KOPT-K1 (cell line): ENCODE measurements around the gene NELL1.

Experiments used
- H3K27ac ChIP-seq: fragments of 200-600 bp; sonication (generic); 2 replicates; pipeline ENCODE4 v1.5.1; 2016; ENCODE audit warnings: antibody characterized with exemption, mild to moderate bottlenecking, low read depth, low read length; ENCODE audit not compliant: poor library complexity, severe bottlenecking
- H3K36me3 ChIP-seq: fragments of 200-600 bp; sonication (generic); 2 replicates; pipeline ENCODE4 v1.5.1; 2017; ENCODE audit warnings: antibody characterized with exemption, mild to moderate bottlenecking, low read length, moderate library complexity; ENCODE audit not compliant: insufficient read depth
- H3K9me3 ChIP-seq: fragments of 200-600 bp; sonication (generic); 2 replicates; pipeline ENCODE4 v1.5.1; 2017; ENCODE audit warnings: antibody characterized with exemption, low read length, mild to moderate bottlenecking; ENCODE audit not compliant: insufficient read depth, poor library complexity, severe bottlenecking

The NELL1 gene

GRCh38 chr11:20707876-20708275 lies 38.5 kb downstream of the NELL1 start:
- H3K9me3 ChIP-seq, result no peaks in the 10 kb centered on the region
- H3K36me3 ChIP-seq, result no peaks in the 10 kb centered on the region
- H3K27ac ChIP-seq, result no peak overlapping the region

DNA sequence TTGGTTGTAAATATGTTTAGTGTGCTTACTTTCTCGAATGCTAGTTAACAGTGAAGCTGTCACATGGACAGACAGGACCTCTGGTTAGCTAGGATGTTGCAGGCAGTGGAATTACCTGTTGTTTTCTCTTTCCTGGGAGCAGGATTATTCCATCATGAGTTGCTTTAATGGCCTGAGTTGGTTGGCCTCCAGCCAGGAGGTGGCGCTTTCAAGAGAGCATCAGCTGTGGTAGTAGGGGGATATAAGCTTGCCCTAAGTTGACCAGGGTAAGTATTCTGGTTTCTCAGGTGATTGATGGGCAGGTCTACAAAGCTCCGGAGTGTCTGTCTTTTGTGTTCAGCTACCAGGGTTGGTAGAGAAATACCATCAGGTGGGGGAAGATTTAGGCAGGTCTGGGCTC lies 43.5 kb downstream of the NELL1 start:
- H3K9me3 ChIP-seq, result no peaks in the 10 kb centered on the region
- no peaks in the 10 kb centered on the region for H3K36me3 ChIP-seq
- H3K27ac ChIP-seq, result no peak overlapping the region

- H3K27ac ChIP-seq, result no peak overlapping the region
- no peaks in the 10 kb centered on the region for H3K36me3 ChIP-seq
- no peaks in the 10 kb centered on the region for H3K9me3 ChIP-seq
These were observed 46.1 kb downstream of the NELL1 start for GRCh38 chr11:20715464-20715863.

GRCh38 chr11:20715931-20716330 lies 46.5 kb downstream of the NELL1 start:
- Histone ChIP-seq H3K27ac (no peak overlapping the region), H3K9me3 (no peaks in the 10 kb centered on the region), H3K36me3 (no peaks in the 10 kb centered on the region)

GRCh38 chr11:20719821-20720220 lies 50.4 kb downstream of the NELL1 start:
- no peak overlapping the region for H3K27ac ChIP-seq
- H3K9me3 ChIP-seq, result no peaks in the 10 kb centered on the region
- H3K36me3 ChIP-seq, result no peaks in the 10 kb centered on the region

- H3K9me3 ChIP-seq, result no peaks in the 10 kb centered on the region
- no peaks in the 10 kb centered on the region for H3K36me3 ChIP-seq
- no peak overlapping the region for H3K27ac ChIP-seq
These were observed 54.0 kb downstream of the NELL1 start for GRCh38 chr11:20723366-20723765.

- Histone ChIP-seq H3K27ac (no peak overlapping the region), H3K36me3 (no peaks in the 10 kb centered on the region), H3K9me3 (no peaks in the 10 kb centered on the region)
These were observed 60.3 kb downstream of the NELL1 start for GRCh38 chr11:20729597-20730105.

DNA sequence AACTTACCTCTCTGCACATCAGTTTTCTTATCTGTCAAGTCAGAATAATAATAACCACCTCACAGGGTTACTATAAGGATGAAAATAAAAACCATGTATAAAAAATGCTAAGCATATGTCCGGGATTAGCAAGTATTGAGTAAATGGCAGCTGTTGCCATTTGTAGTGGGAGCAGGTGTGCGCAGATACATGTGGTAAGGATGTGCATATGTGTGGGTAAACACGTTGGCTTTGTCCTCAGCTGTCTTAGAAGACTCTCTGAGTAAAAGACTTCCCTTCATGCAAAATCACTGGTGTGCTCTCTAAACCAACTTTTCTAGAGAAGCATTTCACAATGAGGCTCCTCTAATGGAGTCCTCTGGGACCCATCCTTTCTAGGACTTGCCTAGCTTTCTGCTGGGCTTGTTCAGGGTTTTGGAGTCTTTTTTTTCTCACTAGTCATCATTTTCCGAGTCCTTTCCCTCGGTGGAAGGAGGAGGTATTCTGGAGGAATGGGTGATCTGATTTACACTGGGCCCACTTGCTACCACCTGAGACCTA lies 62.4 kb downstream of the NELL1 start:
- Histone ChIP-seq H3K36me3 (no peaks in the 10 kb centered on the region), H3K27ac (no peak overlapping the region), H3K9me3 (no peaks in the 10 kb centered on the region)

DNA sequence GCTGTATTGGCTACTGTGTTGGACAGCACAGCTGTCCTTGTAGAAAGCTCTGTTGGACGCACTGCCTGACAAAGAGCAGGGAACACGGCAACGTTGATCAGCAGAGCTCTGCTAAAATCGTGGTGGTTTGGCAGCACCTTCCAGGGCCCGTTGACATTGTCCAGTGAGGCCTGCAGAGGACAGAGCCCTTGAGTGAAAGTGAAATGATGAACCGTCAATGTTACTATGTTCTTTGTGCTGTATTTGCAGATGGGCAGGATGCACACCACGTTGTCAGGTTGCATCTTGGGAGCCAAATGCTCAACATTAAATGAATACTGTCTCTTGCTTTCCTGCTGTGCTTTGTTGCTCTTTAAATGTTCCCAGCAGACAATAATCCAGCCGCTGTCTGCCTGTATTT lies 69.7 kb downstream of the NELL1 start:
- no peak overlapping the region for H3K27ac ChIP-seq
- H3K36me3 ChIP-seq, result no peaks in the 10 kb centered on the region
- no peaks in the 10 kb centered on the region for H3K9me3 ChIP-seq

DNA sequence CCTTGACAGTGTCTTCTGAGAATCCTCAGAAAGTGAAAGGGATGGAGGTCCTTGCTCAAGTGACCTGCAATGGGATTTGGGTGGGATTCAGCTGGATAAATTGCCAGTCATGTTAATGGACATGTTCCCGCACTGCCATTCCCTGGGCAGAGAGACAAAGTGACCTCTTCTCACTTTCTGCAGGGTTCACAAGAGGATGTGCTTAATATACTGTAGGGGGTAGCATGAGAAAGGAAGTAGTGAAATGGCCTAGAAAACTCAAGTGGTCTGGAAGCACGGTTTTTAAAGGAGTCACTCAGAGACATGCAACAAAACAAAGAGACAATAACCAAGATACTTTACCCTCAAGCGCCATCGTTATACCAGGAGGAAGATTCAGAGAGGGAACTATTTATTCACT lies 70.2 kb downstream of the NELL1 start:
- Histone ChIP-seq H3K27ac (no peak overlapping the region), H3K36me3 (no peaks in the 10 kb centered on the region), H3K9me3 (no peaks in the 10 kb centered on the region)

GRCh38 chr11:20754933-20755332 lies 85.5 kb downstream of the NELL1 start:
- H3K9me3 ChIP-seq, result no peaks in the 10 kb centered on the region
- H3K36me3 ChIP-seq, result no peaks in the 10 kb centered on the region
- no peak overlapping the region for H3K27ac ChIP-seq

DNA sequence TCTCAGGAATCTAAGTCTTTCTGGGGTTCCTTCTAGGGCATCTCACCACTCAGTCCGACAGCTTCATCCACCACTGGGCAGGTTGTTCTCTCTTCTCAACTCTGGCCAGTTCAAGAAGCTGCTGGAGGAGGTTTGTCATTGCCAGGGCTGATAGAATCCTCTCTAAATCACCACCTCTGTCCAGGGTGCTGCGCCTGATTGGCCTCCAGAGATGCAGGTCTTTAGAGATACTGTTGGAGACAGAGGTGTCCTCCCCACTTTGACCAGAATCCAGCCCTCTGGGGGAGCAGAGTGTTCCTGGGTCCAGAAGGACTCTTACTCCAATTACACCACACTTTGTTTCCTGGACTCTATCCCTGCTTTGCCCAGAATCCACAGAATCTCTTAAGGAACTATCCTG lies 90.2 kb downstream of the NELL1 start:
- no peaks in the 10 kb centered on the region for H3K9me3 ChIP-seq
- H3K27ac ChIP-seq, result no peak overlapping the region
- no peaks in the 10 kb centered on the region for H3K36me3 ChIP-seq

DNA sequence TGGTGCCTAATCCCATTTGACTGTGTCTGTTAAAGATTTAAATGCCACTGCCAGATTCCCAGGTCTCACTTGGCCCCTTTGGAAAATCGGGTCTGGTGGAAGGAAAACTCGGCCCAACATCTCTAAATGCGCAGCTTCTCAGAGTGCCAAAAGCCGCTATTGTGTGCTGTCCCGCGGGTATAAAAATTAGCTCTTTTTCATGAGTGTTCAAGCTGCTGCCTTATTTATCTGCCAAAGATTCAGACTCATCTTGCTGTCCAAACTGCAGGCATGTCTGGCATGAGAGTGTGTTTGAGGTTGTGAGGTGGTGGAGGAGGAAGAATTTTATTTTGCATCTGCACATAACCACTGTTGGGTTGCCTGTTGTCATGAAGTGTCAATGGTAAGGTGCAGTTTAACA lies 91.4 kb downstream of the NELL1 start:
- Histone ChIP-seq H3K9me3 (no peaks in the 10 kb centered on the region), H3K27ac (no peak overlapping the region), H3K36me3 (no peaks in the 10 kb centered on the region)

GRCh38 chr11:20762116-20762844 lies 92.9 kb downstream of the NELL1 start:
- H3K9me3 ChIP-seq, result no peaks in the 10 kb centered on the region
- no peak overlapping the region for H3K27ac ChIP-seq
- H3K36me3 ChIP-seq, result no peaks in the 10 kb centered on the region

- no peak overlapping the region for H3K27ac ChIP-seq
- no peaks in the 10 kb centered on the region for H3K9me3 ChIP-seq
- H3K36me3 ChIP-seq, result no peaks in the 10 kb centered on the region
These were observed 93.6 kb downstream of the NELL1 start for GRCh38 chr11:20762980-20763379.

DNA sequence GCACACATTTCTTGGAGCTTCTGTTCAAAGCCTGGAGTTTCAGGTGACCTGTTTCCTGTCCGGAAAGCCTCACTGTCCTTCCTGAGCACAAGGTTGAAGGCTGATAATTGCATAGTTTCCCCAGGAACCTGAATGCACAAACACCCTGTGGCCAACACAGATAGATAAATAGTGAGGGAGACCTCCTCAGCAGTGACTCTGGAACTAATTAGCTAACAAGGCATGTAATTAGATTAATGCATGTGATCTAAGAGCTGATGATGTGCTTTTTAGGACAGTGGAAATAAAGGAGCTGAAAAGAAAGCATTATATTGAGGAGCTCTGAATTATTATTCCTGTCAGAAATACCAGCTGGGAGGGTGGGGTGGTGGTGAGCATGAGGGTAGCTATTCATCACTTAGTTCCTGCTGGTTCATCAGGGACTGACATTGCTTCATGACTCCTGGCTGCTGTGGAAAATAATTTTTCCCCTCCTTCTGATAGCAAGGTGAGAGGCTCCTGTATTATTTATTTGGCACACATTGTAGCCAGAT lies 101.1 kb downstream of the NELL1 start:
- Histone ChIP-seq H3K9me3 (no peaks in the 10 kb centered on the region), H3K27ac (no peak overlapping the region), H3K36me3 (no peaks in the 10 kb centered on the region)
